Measurements from ENCODE around the gene FLVCR2.

FLVCR2 gene

GRCh38 chr14:75553761-75554364, 24.6 kb upstream of the FLVCR2 start:
- no peak for TF ChIP-seq CTCF (IDR thresholded peaks at IDR 0.05; ENCODE audit: control insufficient read depth, extremely low read depth, insufficient read depth)
- no peak overlapping the region for H3K4me3 ChIP-seq (ENCODE audit: low read depth, low read length)
- no peak for DNase-seq (ENCODE audit: low read depth)

- no peak overlapping the region for H3K4me3 ChIP-seq (ENCODE audit: low read depth, low read length)
- DNase-seq (ENCODE audit: low read depth), result no peak
- TF ChIP-seq CTCF (IDR thresholded peaks at IDR 0.05; ENCODE audit: control insufficient read depth, extremely low read depth, insufficient read depth), result no peak
Measured at GRCh38 chr14:75554482-75554881, 23.9 kb upstream of the FLVCR2 start.

- DNase-seq (ENCODE audit: low read depth), result no peak
- TF ChIP-seq CTCF (IDR thresholded peaks at IDR 0.05; ENCODE audit: control insufficient read depth, extremely low read depth, insufficient read depth), result no peak
- H3K4me3 ChIP-seq (ENCODE audit: low read depth, low read length), result no peak overlapping the region
Measured at GRCh38 chr14:75558440-75558839, 20.0 kb upstream of the FLVCR2 start.

- no peak overlapping the region for H3K4me3 ChIP-seq (ENCODE audit: low read depth, low read length)
- DNase-seq (ENCODE audit: low read depth), result no peak
- TF ChIP-seq CTCF (IDR thresholded peaks at IDR 0.05; ENCODE audit: control insufficient read depth, extremely low read depth, insufficient read depth), result no peak
Measured at GRCh38 chr14:75559045-75559444, 19.4 kb upstream of the FLVCR2 start.

GRCh38 chr14:75559451-75560222, 18.8 kb upstream of the FLVCR2 start:
- H3K4me3 ChIP-seq (ENCODE audit: low read depth, low read length), result no peak overlapping the region
- no peak for TF ChIP-seq CTCF (IDR thresholded peaks at IDR 0.05; ENCODE audit: control insufficient read depth, extremely low read depth, insufficient read depth)
- DNase-seq (ENCODE audit: low read depth), result no peak

- TF ChIP-seq CTCF (IDR thresholded peaks at IDR 0.05; ENCODE audit: control insufficient read depth, extremely low read depth, insufficient read depth), result peak; percentile 93
- peak; percentile 81 for DNase-seq (ENCODE audit: low read depth)
- H3K4me3 ChIP-seq (ENCODE audit: low read depth, low read length), result no peak overlapping the region
Measured at GRCh38 chr14:75561013-75561432, 17.4 kb upstream of the FLVCR2 start.
